Esophagus squamous epithelium (tissue), 5 donors: Measurements from ENCODE around the gene TBPL2. TPM values are rescaled to one million over a fixed set of nuclear protein-coding genes. Genes with fewer than 3 reads are reported as not detected.
"Not testable (repeated sequence)": the region's sequence is repeated elsewhere in the genome, so short reads cannot be mapped to it uniquely, and the experiment has no call there.

ENCODE experiments used
- DNase-seq: peaks from one replicate; lab custom pipeline; 2025; lab: John Stamatoyannopoulos, UW
- H3K27ac ChIP-seq, 4 donors: fragments of 200-600 bp; sonication (generic); one replicate each; pipeline ENCODE4 v1.5.1; 2016 to 2019; ENCODE audit warnings: mild to moderate bottlenecking in 1 of 4
- H3K27me3 ChIP-seq, 4 donors: fragments of 200-600 bp; sonication (generic); 1 replicate in 3 of 4; 2 replicates in 1 of 4; pipeline versions ENCODE4 v1.5.1 to v1.6.0; 2017 to 2021; ENCODE audit warnings: antibody characterized with exemption in 1 of 4
- H3K36me3 ChIP-seq, 3 donors: fragments of 200-600 bp; sonication (generic); one replicate each; pipeline ENCODE4 v1.5.1; 2016 to 2019
- H3K4me1 ChIP-seq, 3 donors: fragments of 200-600 bp; sonication (generic); one replicate each; pipeline ENCODE4 v1.5.1; 2017 to 2019
- H3K4me3 ChIP-seq, 4 donors: fragments of 200-600 bp; sonication (generic); 1 replicate in 3 of 4; 2 replicates in 1 of 4; pipeline ENCODE4 v1.5.1; 2016 to 2019; ENCODE audit warnings: mild to moderate bottlenecking in 2 of 4, moderate library complexity in 1 of 4
- H3K9me3 ChIP-seq, 3 donors: fragments of 200-600 bp; sonication (generic); one replicate each; pipeline ENCODE4 v1.5.1; 2016 to 2019
- POLR2A ChIP-seq, 4 donors: fragments of 450-650 bp; IDR thresholded peaks; one replicate each; pipeline ENCODE4 v1.6.1; 2017; ENCODE audit warnings: antibody characterized with exemption in 4 of 4, mild to moderate bottlenecking in 4 of 4, moderate library complexity in 3 of 4
- WGBS, 2 donors: methylation state at CpG; one replicate each; pipeline ENCODE4 v1.1.5; 2018; 5-methylcytosine and 5-hydroxymethylcytosine counted together
- intact Hi-C: fragments of 100-400 bp; cut with DNase I; formaldehyde crosslinking; loops from one replicate; pipeline ENCODE4 v1.15.0; 2022
- total RNA-seq, 4 donors: library from RNA; depleted of rRNA; stranded (reverse); fragments of >200 nt; gene quantifications; one replicate each; pipeline ENCODE4 v1.1.0, GENCODE V29; 2016
- TF ChIP-seq, protein P1 (sequence below), 6 experiments: fragments of 450-650 bp in 4 of 6; fragments of 200-600 bp in 2 of 6; sonication (generic) in 2 of 6; IDR thresholded peaks; one replicate each; pipeline ENCODE4 v1.5.1; 2016 to 2019; ENCODE audit warnings: antibody characterized with exemption in 6 of 6, mild to moderate bottlenecking in 4 of 6, moderate library complexity in 4 of 6
- donor health status: DM: yes; HTN: yes; CAD: no.

The TBPL2 gene
- total RNA-seq, 4 donors from 2014 or later, result not detected

DNA sequence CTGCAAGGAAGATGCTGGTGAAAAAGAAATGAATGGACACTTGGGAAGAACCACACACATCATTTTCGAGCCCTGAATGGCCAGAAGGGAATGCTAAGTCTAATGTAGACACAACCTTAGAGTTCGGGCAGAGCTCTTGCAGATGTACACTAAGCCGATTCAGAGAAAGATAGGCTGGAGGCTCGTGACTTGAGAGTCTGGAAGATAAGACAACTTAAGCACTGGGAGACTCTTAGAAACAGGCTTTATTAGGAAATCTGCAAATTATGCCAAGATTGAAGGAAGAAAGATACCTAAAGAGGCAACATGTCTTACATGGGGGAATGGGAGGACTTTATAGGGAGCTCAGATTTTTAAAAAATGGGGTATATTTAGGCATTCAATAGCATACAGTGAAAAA, 13.5 kb downstream of the TBPL2 start:
- H3K4me3 ChIP-seq, result no peak overlapping the region
- H3K27me3 ChIP-seq, result no peaks in the 10 kb centered on the region
- no peaks in the 10 kb centered on the region for H3K9me3 ChIP-seq
- no peak for DNase-seq
- TF ChIP-seq, protein P1, sequence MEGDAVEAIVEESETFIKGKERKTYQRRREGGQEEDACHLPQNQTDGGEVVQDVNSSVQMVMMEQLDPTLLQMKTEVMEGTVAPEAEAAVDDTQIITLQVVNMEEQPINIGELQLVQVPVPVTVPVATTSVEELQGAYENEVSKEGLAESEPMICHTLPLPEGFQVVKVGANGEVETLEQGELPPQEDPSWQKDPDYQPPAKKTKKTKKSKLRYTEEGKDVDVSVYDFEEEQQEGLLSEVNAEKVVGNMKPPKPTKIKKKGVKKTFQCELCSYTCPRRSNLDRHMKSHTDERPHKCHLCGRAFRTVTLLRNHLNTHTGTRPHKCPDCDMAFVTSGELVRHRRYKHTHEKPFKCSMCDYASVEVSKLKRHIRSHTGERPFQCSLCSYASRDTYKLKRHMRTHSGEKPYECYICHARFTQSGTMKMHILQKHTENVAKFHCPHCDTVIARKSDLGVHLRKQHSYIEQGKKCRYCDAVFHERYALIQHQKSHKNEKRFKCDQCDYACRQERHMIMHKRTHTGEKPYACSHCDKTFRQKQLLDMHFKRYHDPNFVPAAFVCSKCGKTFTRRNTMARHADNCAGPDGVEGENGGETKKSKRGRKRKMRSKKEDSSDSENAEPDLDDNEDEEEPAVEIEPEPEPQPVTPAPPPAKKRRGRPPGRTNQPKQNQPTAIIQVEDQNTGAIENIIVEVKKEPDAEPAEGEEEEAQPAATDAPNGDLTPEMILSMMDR (IDR thresholded peaks at IDR 0.05), result no peak
- TF ChIP-seq POLR2A (IDR thresholded peaks at IDR 0.05), result no peak
- no peaks in the 10 kb centered on the region for H3K36me3 ChIP-seq
- WGBS, 2 donors, result 74 to 76% methylated on average over 4 of the region's 4 CpGs
- peaks cover 0 to 15% (median 0%) of the 10 kb centered on the region in 3 donors for H3K4me1 ChIP-seq
- no peak overlapping the region for H3K27ac ChIP-seq
- intact Hi-C loops, result no loop called here

GRCh38 chr14:55425091-55425490, 15.3 kb downstream of the TBPL2 start:
- 67 to 75% methylated on average over 1 of the region's 1 CpG for WGBS, 2 donors
- intact Hi-C loops, result no loop called here
- no peak for TF ChIP-seq POLR2A (IDR thresholded peaks at IDR 0.05)
- TF ChIP-seq, protein P1 (IDR thresholded peaks at IDR 0.05), result no peak

DNA sequence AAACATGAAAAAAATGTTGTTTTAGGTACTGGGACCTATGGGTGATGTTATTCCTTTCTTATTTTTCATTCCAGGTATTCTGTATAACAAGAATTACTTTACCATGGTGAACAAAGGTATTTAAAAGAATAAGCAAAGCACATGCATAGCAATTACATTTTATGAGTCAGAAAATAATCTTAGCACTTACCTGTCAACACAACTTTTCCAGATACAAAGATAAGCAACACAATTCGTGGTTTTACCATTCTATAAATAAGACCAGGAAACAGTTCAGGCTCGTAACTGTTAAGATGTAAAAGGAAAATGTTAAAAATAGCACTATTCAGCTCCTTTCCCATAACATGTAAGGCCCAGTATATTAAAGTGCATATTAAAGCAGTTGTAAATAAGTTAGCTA, 16.4 kb downstream of the TBPL2 start:
- no peak for DNase-seq
- Histone ChIP-seq H3K4me1 (peaks cover 0 to 4% (median 0%) of the 10 kb centered on the region in 3 donors), H3K4me3 (no peak overlapping the region), H3K9me3 (no peaks in the 10 kb centered on the region), H3K27ac (no peak overlapping the region), H3K27me3 (no peaks in the 10 kb centered on the region), H3K36me3 (no peaks in the 10 kb centered on the region)
- no peak for TF ChIP-seq POLR2A (IDR thresholded peaks at IDR 0.05)
- TF ChIP-seq, protein P1 (IDR thresholded peaks at IDR 0.05), result no peak
- intact Hi-C loops, result no loop called here
- WGBS, 2 donors, result 24 to 36% methylated on average over 2 of the region's 2 CpGs

More at GRCh38 chr14:55425091-55425490, 15.3 kb downstream of the TBPL2 start:
- H3K4me3 ChIP-seq, result no peak overlapping the region
- no peak for DNase-seq
- H3K4me1 ChIP-seq, result peaks cover 0 to 15% (median 0%) of the 10 kb centered on the region in 3 donors
- no peaks in the 10 kb centered on the region for H3K36me3 ChIP-seq
- no peaks in the 10 kb centered on the region for H3K9me3 ChIP-seq
- H3K27ac ChIP-seq, result no peak overlapping the region
- H3K27me3 ChIP-seq, result no peaks in the 10 kb centered on the region

GRCh38 chr14:55422338-55422737, 18.1 kb downstream of the TBPL2 start:
- H3K27ac ChIP-seq, H3K36me3 ChIP-seq, intact Hi-C loops, H3K4me3 ChIP-seq, DNase-seq, H3K27me3 ChIP-seq, H3K4me1 ChIP-seq, H3K9me3 ChIP-seq: not testable (repeated sequence)
- 91 to 94% methylated on average over 3 to 11 of the region's 11 CpGs for WGBS, 2 donors

- WGBS, 2 donors, result 80 to 100% methylated on average over 1 of the region's 1 CpG
- no peak overlapping the region for H3K4me3 ChIP-seq
- no peaks in the 10 kb centered on the region for H3K36me3 ChIP-seq
- DNase-seq, result no peak
- H3K9me3 ChIP-seq, result no peaks in the 10 kb centered on the region
- TF ChIP-seq, protein P1 (IDR thresholded peaks at IDR 0.05), result no peak
- no peak for TF ChIP-seq POLR2A (IDR thresholded peaks at IDR 0.05)
- no peak overlapping the region for H3K27ac ChIP-seq
- H3K4me1 ChIP-seq, result no peaks in the 10 kb centered on the region
- H3K27me3 ChIP-seq, result no peaks in the 10 kb centered on the region
- intact Hi-C loops, result no loop called here
Observed at GRCh38 chr14:55419663-55420062, 20.8 kb downstream of the TBPL2 start.

DNA sequence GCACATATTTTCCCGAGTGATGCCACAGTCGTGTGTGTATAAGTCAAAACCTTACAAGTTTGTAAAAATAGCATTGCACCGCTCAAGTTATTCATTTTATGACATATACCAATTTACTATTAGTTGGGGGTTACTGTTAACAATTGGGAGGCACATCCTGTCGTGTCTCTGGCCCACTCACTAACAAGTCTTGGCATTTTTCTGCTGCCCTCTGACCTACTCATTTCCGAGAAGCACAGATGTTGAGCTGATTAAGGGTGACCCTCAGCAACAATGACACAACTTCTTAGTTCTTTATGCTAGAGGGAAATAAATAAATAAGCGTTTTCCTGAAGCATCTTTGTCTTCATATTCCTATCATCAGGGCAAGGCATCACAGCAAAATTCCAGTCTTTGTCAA, 22.0 kb downstream of the TBPL2 start:
- H3K27me3 ChIP-seq, result no peaks in the 10 kb centered on the region
- 47 to 52% methylated on average over 6 of the region's 6 CpGs for WGBS, 2 donors
- peaks cover 0 to 4% (median 0%) of the 10 kb centered on the region in 3 donors for H3K4me1 ChIP-seq
- intact Hi-C loops, result no loop called here
- no peaks in the 10 kb centered on the region for H3K9me3 ChIP-seq
- no peak for DNase-seq
- no peak overlapping the region for H3K4me3 ChIP-seq
- H3K36me3 ChIP-seq, result no peaks in the 10 kb centered on the region
- TF ChIP-seq, protein P1 (IDR thresholded peaks at IDR 0.05), result no peak
- no peak for TF ChIP-seq POLR2A (IDR thresholded peaks at IDR 0.05)
- H3K27ac ChIP-seq, result no peak overlapping the region
